SK-N-SH (cell line): ENCODE results near the gene RAB7A.

Experiments
- CHD2 ChIP-seq: fragments of 150-350 bp; IDR thresholded peaks from 2 replicates; pipeline ENCODE4 v1.6.1; 2018; ENCODE audit warnings: low read length; ENCODE audit not compliant: partially characterized antibody
- EP300 ChIP-seq, 2 experiments: IDR thresholded peaks; 2 replicates each; pipeline versions ENCODE4 v1.4.0 to v1.6.1; 2012; ENCODE audit warnings: borderline replicate concordance in 1 of 2, low read depth in 1 of 2, low read length in 1 of 2
- FOXM1 ChIP-seq: IDR thresholded peaks from 2 replicates; pipeline ENCODE4 v1.4.0; 2012; ENCODE audit warnings: low read depth, mild to moderate bottlenecking
- GABPA ChIP-seq: IDR thresholded peaks from 2 replicates; pipeline ENCODE4 v1.4.0; 2012; ENCODE audit warnings: low read depth, mild to moderate bottlenecking
- POLR2AphosphoS5 ChIP-seq: IDR thresholded peaks from 2 replicates; pipeline ENCODE4 v1.6.1; 2012; ENCODE audit warnings: low read depth, low read length
- RAD21 ChIP-seq: IDR thresholded peaks from 2 replicates; pipeline ENCODE4 v1.6.1; 2012; ENCODE audit warnings: mild to moderate bottlenecking, low read length
- RFX5 ChIP-seq: IDR thresholded peaks from 2 replicates; pipeline ENCODE4 v1.6.1; 2012; ENCODE audit warnings: mild to moderate bottlenecking, improper control_type of control experiment, low read length
- TEAD4 ChIP-seq: IDR thresholded peaks from 2 replicates; pipeline ENCODE4 v1.4.0; 2012; ENCODE audit warnings: mild to moderate bottlenecking, borderline replicate concordance; ENCODE audit not compliant: insufficient read depth
- TF ChIP-seq, protein P1 (sequence below): fragments of 200-600 bp; sonication (generic); IDR thresholded peaks from 2 replicates; pipeline ENCODE4 v1.6.1; 2017; ENCODE audit warnings: antibody characterized with exemption, mild to moderate bottlenecking, moderate library complexity

DNA sequence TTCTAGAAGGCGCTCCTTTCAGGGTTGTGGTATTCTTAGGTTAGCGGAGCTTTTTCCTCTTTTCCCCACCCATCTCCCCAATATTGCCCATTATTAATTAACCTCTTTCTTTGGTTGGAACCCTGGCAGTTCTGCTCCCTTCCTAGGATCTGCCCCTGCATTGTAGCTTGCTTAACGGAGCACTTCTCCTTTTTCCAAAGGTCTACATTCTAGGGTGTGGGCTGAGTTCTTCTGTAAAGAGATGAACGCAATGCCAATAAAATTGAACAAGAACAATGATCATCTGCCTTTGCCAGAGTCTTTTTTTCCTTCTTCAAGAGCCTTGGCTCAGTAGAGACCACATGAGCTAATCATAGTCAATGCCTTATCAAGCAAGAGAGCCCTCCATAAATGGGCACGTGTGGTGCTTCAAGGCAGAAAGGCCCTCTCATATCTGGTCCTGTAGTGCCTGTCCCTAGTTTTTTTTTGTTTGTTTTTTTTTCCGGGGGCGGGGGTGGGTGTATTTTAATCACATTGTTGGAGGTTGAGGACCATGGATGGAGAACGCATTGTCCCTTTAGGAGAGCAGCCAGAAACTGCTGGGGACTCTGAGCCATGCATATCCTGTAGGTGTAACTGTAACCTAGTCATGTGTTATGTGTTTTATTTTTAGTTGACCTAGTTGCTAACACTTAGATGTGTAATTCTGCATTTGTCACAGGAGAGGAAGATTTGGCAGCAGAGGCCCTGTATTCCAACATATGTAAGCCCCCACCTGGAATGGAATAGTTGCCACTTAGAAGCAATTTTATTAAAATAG lies 88.7 kb downstream of the RAB7A start:
- no peak for TF ChIP-seq RAD21
- no peak for TF ChIP-seq EP300 (IDR thresholded peaks at IDR 0.05; ENCODE audit: borderline replicate concordance in 1 of 2, low read depth in 1 of 2, low read length in 1 of 2)
- TF ChIP-seq FOXM1: no peak
- TF ChIP-seq GABPA: no peak
- TF ChIP-seq, protein P1, sequence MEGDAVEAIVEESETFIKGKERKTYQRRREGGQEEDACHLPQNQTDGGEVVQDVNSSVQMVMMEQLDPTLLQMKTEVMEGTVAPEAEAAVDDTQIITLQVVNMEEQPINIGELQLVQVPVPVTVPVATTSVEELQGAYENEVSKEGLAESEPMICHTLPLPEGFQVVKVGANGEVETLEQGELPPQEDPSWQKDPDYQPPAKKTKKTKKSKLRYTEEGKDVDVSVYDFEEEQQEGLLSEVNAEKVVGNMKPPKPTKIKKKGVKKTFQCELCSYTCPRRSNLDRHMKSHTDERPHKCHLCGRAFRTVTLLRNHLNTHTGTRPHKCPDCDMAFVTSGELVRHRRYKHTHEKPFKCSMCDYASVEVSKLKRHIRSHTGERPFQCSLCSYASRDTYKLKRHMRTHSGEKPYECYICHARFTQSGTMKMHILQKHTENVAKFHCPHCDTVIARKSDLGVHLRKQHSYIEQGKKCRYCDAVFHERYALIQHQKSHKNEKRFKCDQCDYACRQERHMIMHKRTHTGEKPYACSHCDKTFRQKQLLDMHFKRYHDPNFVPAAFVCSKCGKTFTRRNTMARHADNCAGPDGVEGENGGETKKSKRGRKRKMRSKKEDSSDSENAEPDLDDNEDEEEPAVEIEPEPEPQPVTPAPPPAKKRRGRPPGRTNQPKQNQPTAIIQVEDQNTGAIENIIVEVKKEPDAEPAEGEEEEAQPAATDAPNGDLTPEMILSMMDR: no peak
- no peak for TF ChIP-seq RFX5
- TF ChIP-seq CHD2: no peak
- TF ChIP-seq TEAD4: no peak
- no peak for TF ChIP-seq POLR2AphosphoS5
